IMR-90 (cell line): ENCODE measurements around the gene FBLN7. TPM values are rescaled to one million over a fixed set of nuclear protein-coding genes. Genes with fewer than 3 reads are reported as not detected.

Experiments used
- ATAC-seq: fragments of 200-7000 bp; cut with Tn5 transposase; 2 replicates; pipeline ENCODE4 v1.9.1; 2020; ENCODE audit warnings: low read depth, mild to moderate bottlenecking, moderate library complexity
- BruUV-seq: library from RNA; stranded (reverse); fragments of 400-500 nt; replicated peaks from 2 replicates; lab custom pipeline; 2021; lab: Mats Ljungman, UMichigan
- CTCF ChIA-PET: fragments of 300-600 bp; formaldehyde crosslinking; extraction: SDS; loops from one replicate; lab custom pipeline; 2021; ENCODE audit warnings: antibody characterized with exemption; lab: Yijun Ruan, JAX
- POLR2A ChIA-PET: fragments of 300-600 bp; sonication (Branson Sonifier 250); formaldehyde crosslinking; loops from one replicate; lab custom pipeline; 2022; ENCODE audit warnings: antibody characterized with exemption; ENCODE audit not compliant: unreplicated experiment; lab: Charles Lee
- DNase-seq: peaks from one replicate; pipeline ENCODE4 v3.0.0; 2013
- H2AFZ ChIP-seq: replicated peaks from 2 replicates; pipeline ENCODE3; 2013; ENCODE audit warnings: low read length, mild to moderate bottlenecking; ENCODE audit not compliant: poor library complexity
- H2AK5ac ChIP-seq: 2 replicates; pipeline ENCODE4 v1.6.1; 2013; ENCODE audit warnings: low read depth, low read length, inconsistent platforms
- H2AK9ac ChIP-seq: replicated peaks from 2 replicates; pipeline ENCODE3; 2013; ENCODE audit warnings: mild to moderate bottlenecking, low read depth, low read length, moderate library complexity; ENCODE audit not compliant: poor library complexity
- H2BK120ac ChIP-seq: 2 replicates; pipeline ENCODE4 v1.6.1; 2013; ENCODE audit warnings: low read depth, low read length, inconsistent platforms
- H2BK15ac ChIP-seq: 3 replicates; pipeline ENCODE4 v1.6.1; 2013; ENCODE audit warnings: low read depth, low read length, inconsistent platforms
- H2BK20ac ChIP-seq: 2 replicates; pipeline ENCODE4 v1.6.1; 2013; ENCODE audit warnings: low read depth, mild to moderate bottlenecking, inconsistent platforms, low read length, moderate library complexity
- H2BK5ac ChIP-seq: 2 replicates; pipeline ENCODE4 v1.6.1; 2013; ENCODE audit warnings: mild to moderate bottlenecking, low read depth, low read length, inconsistent platforms; ENCODE audit not compliant: poor library complexity, severe bottlenecking
- H3K14ac ChIP-seq: replicated peaks from 2 replicates; pipeline ENCODE4 v1.6.1; 2013; ENCODE audit warnings: low read depth, low read length, inconsistent platforms
- H3K18ac ChIP-seq: 2 replicates; pipeline ENCODE4 v1.6.1; 2013; ENCODE audit warnings: low read depth, low read length, control low read depth
- H3K23ac ChIP-seq: 2 replicates; pipeline ENCODE4 v1.6.1; 2013; ENCODE audit warnings: low read depth, low read length, inconsistent platforms
- H3K27ac ChIP-seq: 2 replicates; pipeline ENCODE4 v1.5.1; 2013; ENCODE audit warnings: mild to moderate bottlenecking, control low read depth, low read length; ENCODE audit not compliant: insufficient read depth
- H3K27me3 ChIP-seq: 2 replicates; pipeline ENCODE4 v1.6.1; 2013; ENCODE audit warnings: low read length; ENCODE audit not compliant: control insufficient read depth, insufficient read depth
- H3K36me3 ChIP-seq: 2 replicates; pipeline ENCODE4 v1.6.1; 2013; ENCODE audit warnings: low read length, mixed read lengths; ENCODE audit not compliant: control insufficient read depth, insufficient read depth
- H3K4ac ChIP-seq: 2 replicates; pipeline ENCODE4 v1.6.1; 2013; ENCODE audit warnings: low read depth, low read length, inconsistent platforms
- H3K4me1 ChIP-seq: 2 replicates; pipeline ENCODE4 v1.6.1; 2013; ENCODE audit warnings: low read length, mixed read lengths; ENCODE audit not compliant: control insufficient read depth, insufficient read depth
- H3K4me2 ChIP-seq: 2 replicates; pipeline ENCODE4 v1.6.1; 2013; ENCODE audit warnings: low read depth, mild to moderate bottlenecking, control low read depth, low read length, moderate library complexity
- H3K4me3 ChIP-seq: 2 replicates; pipeline ENCODE4 v1.5.1; 2013; ENCODE audit warnings: low read depth, mild to moderate bottlenecking, control low read depth, low read length, moderate library complexity; ENCODE audit not compliant: insufficient read depth
- H3K56ac ChIP-seq: 2 replicates; pipeline ENCODE4 v1.6.1; 2013; ENCODE audit warnings: low read length, inconsistent platforms; ENCODE audit not compliant: insufficient read depth; ENCODE audit errors: extremely low read depth
- H3K79me1 ChIP-seq, 2 experiments: 2 replicates each; pipeline ENCODE4 v1.6.1; 2013; ENCODE audit warnings: low read length in 2 of 2, inconsistent platforms in 1 of 2, low read depth in 1 of 2
- H3K9ac ChIP-seq: 2 replicates; pipeline ENCODE4 v1.6.1; 2013; ENCODE audit warnings: low read depth, low read length, control low read depth
- H3K9me1 ChIP-seq: 2 replicates; pipeline ENCODE4 v1.6.1; 2013; ENCODE audit warnings: low read length, inconsistent platforms; ENCODE audit not compliant: insufficient read depth
- H3K9me3 ChIP-seq: 2 replicates; pipeline ENCODE4 v1.6.1; 2013; ENCODE audit warnings: low read length; ENCODE audit not compliant: control insufficient read depth, insufficient read depth
- H4K20me1 ChIP-seq: 2 replicates; pipeline ENCODE4 v1.6.1; 2013; ENCODE audit warnings: low read length, inconsistent platforms; ENCODE audit not compliant: insufficient read depth
- H4K5ac ChIP-seq: 2 replicates; pipeline ENCODE4 v1.6.1; 2013; ENCODE audit warnings: mild to moderate bottlenecking, low read depth, low read length, control low read depth
- H4K8ac ChIP-seq, 2 experiments: 2 replicates each; pipeline ENCODE4 v1.6.1; 2013; ENCODE audit warnings: low read depth in 2 of 2, low read length in 2 of 2, control low read depth in 1 of 2, inconsistent platforms in 1 of 2
- H4K91ac ChIP-seq: 2 replicates; pipeline ENCODE4 v1.6.1; 2013; ENCODE audit warnings: low read depth, low read length, inconsistent platforms; ENCODE audit not compliant: insufficient read depth
- BHLHE40 ChIP-seq: fragments of 150-350 bp; IDR thresholded peaks from 2 replicates; pipeline ENCODE4 v1.6.1; 2016; ENCODE audit warnings: mild to moderate bottlenecking, low read depth, low read length
- CEBPB ChIP-seq: IDR thresholded peaks from 2 replicates; pipeline ENCODE4 v1.6.1; 2012; ENCODE audit warnings: low read depth, low read length, improper control_type of control experiment
- CHD1 ChIP-seq: IDR thresholded peaks from 2 replicates; pipeline ENCODE4 v1.6.1; 2012; ENCODE audit warnings: low read depth, low read length, improper control_type of control experiment
- FOS ChIP-seq: fragments of 150-350 bp; IDR thresholded peaks from 2 replicates; pipeline ENCODE4 v1.6.1; 2016; ENCODE audit warnings: low read depth, low read length
- MAFK ChIP-seq: IDR thresholded peaks from 2 replicates; pipeline ENCODE4 v1.6.1; 2012; ENCODE audit warnings: low read depth, low read length, improper control_type of control experiment
- MAZ ChIP-seq: IDR thresholded peaks from 2 replicates; pipeline ENCODE4 v1.6.1; 2012; ENCODE audit warnings: low read depth, mild to moderate bottlenecking, low read length, improper control_type of control experiment, moderate library complexity, borderline replicate concordance
- MXI1 ChIP-seq: IDR thresholded peaks from 2 replicates; pipeline ENCODE4 v1.6.1; 2012; ENCODE audit warnings: low read depth, mild to moderate bottlenecking, low read length, moderate library complexity, borderline replicate concordance
- NFE2L2 ChIP-seq: fragments of 150-350 bp; IDR thresholded peaks from 2 replicates; pipeline ENCODE4 v1.6.1; 2016; ENCODE audit warnings: low read depth, mild to moderate bottlenecking, low read length
- POLR2A ChIP-seq: IDR thresholded peaks from 2 replicates; pipeline ENCODE4 v1.6.1; 2012; ENCODE audit warnings: mild to moderate bottlenecking, low read depth, low read length
- RAD21 ChIP-seq: IDR thresholded peaks from 2 replicates; pipeline ENCODE4 v1.6.1; 2012; ENCODE audit warnings: low read length, improper control_type of control experiment
- RCOR1 ChIP-seq: IDR thresholded peaks from 2 replicates; pipeline ENCODE4 v1.6.1; 2012; ENCODE audit warnings: mild to moderate bottlenecking, low read length, improper control_type of control experiment; ENCODE audit not compliant: insufficient replicate concordance
- RFX5 ChIP-seq: IDR thresholded peaks from 2 replicates; pipeline ENCODE4 v1.8.0; 2012; ENCODE audit warnings: low read depth, mild to moderate bottlenecking, low read length, moderate library complexity
- SMC3 ChIP-seq: fragments of 150-350 bp; IDR thresholded peaks from 2 replicates; pipeline ENCODE4 v1.6.1; 2016; ENCODE audit warnings: low read depth, mild to moderate bottlenecking, antibody characterized with exemption, low read length, moderate library complexity
- WGBS, 2 experiments: methylation state at CpG; one replicate each; pipeline versions ENCODE4 v1.1.5 to v1.1.7; 2013; ENCODE audit warnings: missing lambda C conversion rate in 2 of 2; ENCODE audit not compliant: insufficient read length in 1 of 2; ENCODE audit errors: extremely low coverage in 2 of 2; 5-methylcytosine and 5-hydroxymethylcytosine counted together
- dilution Hi-C: fragments of 300-500 bp; cut with HindIII; formaldehyde crosslinking; loops from one replicate; pipeline ENCODE4 v1.14.3; 2018; ENCODE audit warnings: low sequenced_read_pairs; ENCODE audit not compliant: unreplicated experiment
- in situ Hi-C: fragments of 300-500 bp; cut with MboI; formaldehyde crosslinking; loops from 3 replicates; pipeline ENCODE4 v1.14.3; 2019; ENCODE audit warnings: low sequenced_read_pairs, inconsistent platforms, mixed read lengths
- intact Hi-C: fragments of 100-400 bp; cut with micrococcal nuclease; formaldehyde crosslinking; loops from 2 replicates; pipeline ENCODE4 v1.10.0; 2022
- polyA plus RNA-seq, 3 experiments: library from polyadenylated mRNA; depleted of rRNA; stranded (reverse); fragments of >200 nt; gene quantifications; 2 replicates each; pipeline ENCODE4 v1.2.3, GENCODE V29; 2012; ENCODE audit warnings: low replicate concordance in 1 of 3
- total RNA-seq: library from RNA; depleted of rRNA; stranded (reverse); fragments of >200 nt; gene quantifications from 2 replicates; pipeline ENCODE4 v1.2.3, GENCODE V29; 2012
- TF ChIP-seq, protein P1 (sequence below): fragments of 150-350 bp; IDR thresholded peaks from 2 replicates; pipeline ENCODE4 v1.6.1; 2017; ENCODE audit warnings: mild to moderate bottlenecking, antibody characterized with exemption, low read length, low read depth
- TF ChIP-seq, protein P2 (sequence below): conservative IDR thresholded peaks from 2 replicates; pipeline ENCODE4 v1.5.1; 2012; ENCODE audit warnings: mild to moderate bottlenecking, low read depth, low read length, improper control_type of control experiment
- TF ChIP-seq, protein P3 (sequence below): fragments of 150-350 bp; IDR thresholded peaks from 2 replicates; pipeline ENCODE4 v1.6.1; 2016; ENCODE audit warnings: low read depth, mild to moderate bottlenecking, low read length, moderate library complexity, borderline replicate concordance

The FBLN7 gene
- total and polyA plus RNA-seq, 2 of the 4 experiments (the other 2 are of a cell fraction): 0.18 to 1.2 TPM

DNA sequence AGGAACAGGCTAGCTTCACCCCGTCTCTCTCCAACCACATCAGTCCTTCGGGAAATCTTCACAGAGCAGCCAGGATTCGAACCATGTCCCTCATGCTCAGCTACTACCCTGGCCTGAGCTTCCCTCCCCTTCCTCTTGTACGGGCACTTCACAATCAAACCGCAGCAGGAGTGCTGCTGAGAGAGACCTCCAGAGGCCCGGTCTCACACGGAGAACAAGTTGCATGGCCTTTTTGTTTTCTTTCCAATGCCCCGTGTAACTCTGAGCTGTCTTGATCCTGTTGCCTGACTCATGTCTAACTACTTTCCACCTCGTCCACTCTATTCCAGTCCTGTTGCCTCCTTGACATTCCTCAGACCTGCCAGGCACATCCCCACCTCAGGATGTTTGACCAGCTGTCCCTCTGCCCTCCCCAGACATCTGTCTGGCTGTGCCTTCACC lies 25.4 kb downstream of the FBLN7 start:
- Histone ChIP-seq H3K4me2 (no peak overlapping the region), H4K8ac (no peak overlapping the region), H3K36me3 (no peaks in the 10 kb centered on the region), H2BK15ac (no peak overlapping the region), H2AK9ac (no peak overlapping the region), H2BK20ac (no peak overlapping the region), H3K79me1 (no peaks in the 10 kb centered on the region; a peak in 1 of 4 replicates), H3K4me1 (no peaks in the 10 kb centered on the region), H3K23ac (no peak overlapping the region; the same call in 1 of the 2 replicates), H3K9me1 (peaks cover 4% of the 10 kb centered on the region; the same call in 1 of the 2 replicates), H2BK120ac (no peak overlapping the region), H3K27me3 (no peaks in the 10 kb centered on the region), H2BK5ac (no peak overlapping the region), H4K5ac (no peak overlapping the region), H3K9ac (no peak overlapping the region), H4K20me1 (no peaks in the 10 kb centered on the region), H3K27ac (no peak overlapping the region), H3K4me3 (no peak overlapping the region), H3K14ac (no peak overlapping the region), H3K4ac (no peak overlapping the region), H3K18ac (no peak overlapping the region), H3K56ac (no peak overlapping the region), H4K91ac (no peak overlapping the region), H2AFZ (no peak overlapping the region), H3K9me3 (no peaks in the 10 kb centered on the region), H2AK5ac (no peak overlapping the region)
- intact Hi-C loops (no loop called here), in situ Hi-C loops (no loop called here), dilution Hi-C loops (no loop called here)
- no peak for DNase-seq
- WGBS, 2 experiments: 80% methylated on average over 8 of the region's 9 CpGs; no CpG with 5 or more reads in 1 of the 2 experiments
- TF ChIP-seq CEBPB (no peak), MXI1 (no peak), POLR2A (no peak), RCOR1 (no peak), RFX5 (no peak), MAFK (no peak), SMC3 (no peak), NFE2L2 (no peak), BHLHE40 (no peak), RAD21 (no peak), MAZ (no peak), CHD1 (no peak), FOS (no peak)
- TF ChIP-seq, protein P1, sequence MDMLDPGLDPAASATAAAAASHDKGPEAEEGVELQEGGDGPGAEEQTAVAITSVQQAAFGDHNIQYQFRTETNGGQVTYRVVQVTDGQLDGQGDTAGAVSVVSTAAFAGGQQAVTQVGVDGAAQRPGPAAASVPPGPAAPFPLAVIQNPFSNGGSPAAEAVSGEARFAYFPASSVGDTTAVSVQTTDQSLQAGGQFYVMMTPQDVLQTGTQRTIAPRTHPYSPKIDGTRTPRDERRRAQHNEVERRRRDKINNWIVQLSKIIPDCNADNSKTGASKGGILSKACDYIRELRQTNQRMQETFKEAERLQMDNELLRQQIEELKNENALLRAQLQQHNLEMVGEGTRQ: no peak
- TF ChIP-seq, protein P2, sequence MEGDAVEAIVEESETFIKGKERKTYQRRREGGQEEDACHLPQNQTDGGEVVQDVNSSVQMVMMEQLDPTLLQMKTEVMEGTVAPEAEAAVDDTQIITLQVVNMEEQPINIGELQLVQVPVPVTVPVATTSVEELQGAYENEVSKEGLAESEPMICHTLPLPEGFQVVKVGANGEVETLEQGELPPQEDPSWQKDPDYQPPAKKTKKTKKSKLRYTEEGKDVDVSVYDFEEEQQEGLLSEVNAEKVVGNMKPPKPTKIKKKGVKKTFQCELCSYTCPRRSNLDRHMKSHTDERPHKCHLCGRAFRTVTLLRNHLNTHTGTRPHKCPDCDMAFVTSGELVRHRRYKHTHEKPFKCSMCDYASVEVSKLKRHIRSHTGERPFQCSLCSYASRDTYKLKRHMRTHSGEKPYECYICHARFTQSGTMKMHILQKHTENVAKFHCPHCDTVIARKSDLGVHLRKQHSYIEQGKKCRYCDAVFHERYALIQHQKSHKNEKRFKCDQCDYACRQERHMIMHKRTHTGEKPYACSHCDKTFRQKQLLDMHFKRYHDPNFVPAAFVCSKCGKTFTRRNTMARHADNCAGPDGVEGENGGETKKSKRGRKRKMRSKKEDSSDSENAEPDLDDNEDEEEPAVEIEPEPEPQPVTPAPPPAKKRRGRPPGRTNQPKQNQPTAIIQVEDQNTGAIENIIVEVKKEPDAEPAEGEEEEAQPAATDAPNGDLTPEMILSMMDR: no peak
- TF ChIP-seq, protein P3, sequence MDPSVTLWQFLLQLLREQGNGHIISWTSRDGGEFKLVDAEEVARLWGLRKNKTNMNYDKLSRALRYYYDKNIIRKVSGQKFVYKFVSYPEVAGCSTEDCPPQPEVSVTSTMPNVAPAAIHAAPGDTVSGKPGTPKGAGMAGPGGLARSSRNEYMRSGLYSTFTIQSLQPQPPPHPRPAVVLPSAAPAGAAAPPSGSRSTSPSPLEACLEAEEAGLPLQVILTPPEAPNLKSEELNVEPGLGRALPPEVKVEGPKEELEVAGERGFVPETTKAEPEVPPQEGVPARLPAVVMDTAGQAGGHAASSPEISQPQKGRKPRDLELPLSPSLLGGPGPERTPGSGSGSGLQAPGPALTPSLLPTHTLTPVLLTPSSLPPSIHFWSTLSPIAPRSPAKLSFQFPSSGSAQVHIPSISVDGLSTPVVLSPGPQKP: no peak
- ChIA-PET POLR2A (no interaction called here), CTCF (no interaction called here)
- ATAC-seq: no peak
- no TSS peak for BruUV-seq
